B cell (primary cell): ENCODE data around the gene ARFGAP1. TPM values are rescaled to one million over a fixed set of nuclear protein-coding genes. Genes with fewer than 3 reads are reported as not detected.

ENCODE experiments used
- ATAC-seq: fragments of 200-7000 bp; cut with Tn5 transposase; one replicate; pipeline ENCODE4 v1.10.0; 2021; ENCODE audit warnings: low read depth, mild to moderate bottlenecking, moderate number of reproducible peaks, moderate library complexity
- CTCF ChIA-PET: fragments of 350-600 bp; sonication (Branson Sonifier 250); formaldehyde crosslinking; loops from one replicate; lab custom pipeline; 2021; ENCODE audit warnings: antibody characterized with exemption, inconsistent platforms; lab: Charles Lee
- POLR2A ChIA-PET: fragments of 350-600 bp; sonication (Branson Sonifier 250); formaldehyde crosslinking; loops from one replicate; lab custom pipeline; 2021; ENCODE audit warnings: antibody characterized with exemption; lab: Charles Lee
- DNase-seq: peaks from one replicate; pipeline ENCODE4 v3.0.0; 2013
- H2AFZ ChIP-seq: 2 replicates; pipeline ENCODE4 v1.6.1; 2012; ENCODE audit warnings: mild to moderate bottlenecking, low read depth, low read length; ENCODE audit not compliant: insufficient read depth, poor library complexity, severe bottlenecking
- H3K27ac ChIP-seq, 2 donors: 1 replicate in 1 of 2; 2 replicates in 1 of 2; pipeline ENCODE4 v1.5.1; 2012 to 2013; ENCODE audit warnings: low read length in 2 of 2, mild to moderate bottlenecking in 2 of 2, moderate library complexity in 1 of 2
- H3K27me3 ChIP-seq, 4 experiments: fragments of 200-600 bp in 1 of 4; sonication (generic) in 1 of 4; replicated peaks in 1 of 4; 1 replicate in 2 of 4; 2 replicates in 2 of 4; pipeline versions ENCODE4 v1.6.1 to v1.7.0; 2013 to 2016; ENCODE audit warnings: low read length in 3 of 4, mild to moderate bottlenecking in 2 of 4, mixed read lengths in 1 of 4, moderate library complexity in 1 of 4; ENCODE audit not compliant: insufficient read depth in 4 of 4, control insufficient read depth in 3 of 4; ENCODE audit errors: control extremely low read depth in 1 of 4
- H3K36me3 ChIP-seq, 2 experiments: replicated peaks in 1 of 2; 1 replicate in 1 of 2; 2 replicates in 1 of 2; pipeline versions ENCODE4 v1.6.1 to v1.7.1; 2013; ENCODE audit warnings: low read length in 1 of 2; ENCODE audit not compliant: insufficient read depth in 2 of 2, control insufficient read depth in 1 of 2; ENCODE audit errors: control extremely low read depth in 1 of 2, extremely low read depth in 1 of 2
- H3K4me1 ChIP-seq, 2 donors: fragments of 200-600 bp in 1 of 2; sonication (generic) in 1 of 2; 1 replicate in 1 of 2; 2 replicates in 1 of 2; pipeline versions ENCODE4 v1.5.1 to v1.6.1; 2013 to 2017; ENCODE audit warnings: low read length in 2 of 2; ENCODE audit not compliant: control insufficient read depth in 2 of 2, insufficient read depth in 2 of 2
- H3K4me2 ChIP-seq: replicated peaks from 2 replicates; pipeline ENCODE3; 2012; ENCODE audit warnings: mild to moderate bottlenecking, low read depth, low read length; ENCODE audit not compliant: poor library complexity, severe bottlenecking
- H3K4me3 ChIP-seq, 5 experiments: fragments of 200-600 bp in 1 of 5; sonication (generic) in 1 of 5; 1 replicate in 3 of 5; 2 replicates in 2 of 5; pipeline versions ENCODE4 v1.5.1 to v1.7.0; 2011 to 2016; ENCODE audit warnings: low read length in 4 of 5, mild to moderate bottlenecking in 4 of 5, low read depth in 2 of 5, control low read depth in 1 of 5, moderate library complexity in 1 of 5; ENCODE audit not compliant: insufficient read depth in 1 of 5; ENCODE audit errors: control extremely low read depth in 1 of 5, extremely low read depth in 1 of 5
- H3K79me2 ChIP-seq: fragments of 200-600 bp; sonication (generic); one replicate; pipeline ENCODE4 v1.6.0; 2016; ENCODE audit warnings: low read length; ENCODE audit not compliant: control insufficient read depth, insufficient read depth
- H3K9ac ChIP-seq: fragments of 200-600 bp; sonication (generic); 2 replicates; pipeline ENCODE4 v1.6.1; 2017; ENCODE audit warnings: mild to moderate bottlenecking, low read length, moderate library complexity
- H3K9me3 ChIP-seq, 3 donors: one replicate each; pipeline versions ENCODE4 v1.6.1 to v1.7.1; 2013; ENCODE audit warnings: low read length in 2 of 3; ENCODE audit not compliant: control insufficient read depth in 2 of 3, insufficient read depth in 1 of 3; ENCODE audit errors: control extremely low read depth in 1 of 3
- H4K20me1 ChIP-seq: 2 replicates; pipeline ENCODE4 v1.6.0; 2012; ENCODE audit warnings: mild to moderate bottlenecking, low read length; ENCODE audit not compliant: insufficient read depth, control insufficient read depth, poor library complexity, severe bottlenecking
- H3K27ac Mint-ChIP-seq: one replicate; pipeline ENCODE4 v1.8.0; 2021; ENCODE audit warnings: mixed read lengths
- H3K27me3 Mint-ChIP-seq: one replicate; pipeline ENCODE4 v1.8.0; 2021; ENCODE audit warnings: mixed read lengths
- H3K4me1 Mint-ChIP-seq: one replicate; pipeline ENCODE4 v1.8.0; 2021; ENCODE audit warnings: mixed read lengths
- H3K4me3 Mint-ChIP-seq: one replicate; pipeline ENCODE4 v1.8.0; 2021; ENCODE audit warnings: mixed read lengths
- H3K9me3 Mint-ChIP-seq: one replicate; pipeline ENCODE4 v1.8.0; 2022; ENCODE audit warnings: mixed read lengths; ENCODE audit not compliant: insufficient read depth
- CTCF ChIP-seq: fragments of 200-600 bp; IDR thresholded peaks from one replicate; pipeline ENCODE4 v1.8.0; 2022; ENCODE audit warnings: antibody characterized with exemption, mild to moderate bottlenecking
- EZH2 ChIP-seq: IDR thresholded peaks from 2 replicates; pipeline ENCODE4 v1.6.1; 2012; ENCODE audit warnings: borderline replicate concordance, low read depth, mild to moderate bottlenecking, moderate library complexity, low read length; ENCODE audit not compliant: insufficient read depth, poor library complexity, severe bottlenecking
- WGBS: methylation state at CpG from one replicate; pipeline ENCODE4 v1.1.5; 2013; ENCODE audit warnings: missing lambda C conversion rate; ENCODE audit not compliant: insufficient coverage; 5-methylcytosine and 5-hydroxymethylcytosine counted together
- intact Hi-C: fragments of 100-400 bp; cut with micrococcal nuclease; formaldehyde crosslinking; loops from one replicate; pipeline ENCODE4 v1.10.0; 2022
- polyA plus RNA-seq: library from polyadenylated mRNA; depleted of rRNA; stranded (reverse); fragments of >200 nt; gene quantifications from 2 replicates; pipeline ENCODE4 v1.2.3, GENCODE V29; 2012
- total RNA-seq, 2 donors: library from RNA; stranded (reverse); fragments of 120-200 nt in 1 of 2; gene quantifications; 1 replicate in 1 of 2; 2 replicates in 1 of 2; pipeline versions ENCODE4 v1.2.3 to v1.2.4, GENCODE V29; 2013 to 2022

The ARFGAP1 gene
- total and polyA plus RNA-seq, 2 donors (not counting 1 experiment from before 2014, with no cell fraction given): 83.2 to 99.4 TPM

- CTCF ChIA-PET: no interaction called here
- Histone ChIP-seq H3K9ac (no peak overlapping the region), H3K27ac (no peak overlapping the region), H3K27me3 (peaks cover 0 to 47% (median 13%) of the 10 kb centered on the region in 4 experiments), H3K79me2 (no peaks in the 10 kb centered on the region), H2AFZ (no peak overlapping the region), H3K36me3 (no peaks in the 10 kb centered on the region), H3K9me3 (no peaks in the 10 kb centered on the region), H3K4me3 (no peak overlapping the region), H4K20me1 (no peaks in the 10 kb centered on the region), H3K4me2 (no peak overlapping the region), H3K4me1 (peaks cover 8 to 11% of the 10 kb centered on the region in 2 donors)
- Mint-ChIP-seq H3K4me3 (no peak overlapping the region), H3K27ac (no peak overlapping the region), H3K27me3 (peaks cover 44% of the 10 kb centered on the region), H3K9me3 (no peaks in the 10 kb centered on the region), H3K4me1 (peaks cover 8% of the 10 kb centered on the region)
- no peak for DNase-seq
- TF ChIP-seq CTCF (no peak), EZH2 (no peak)
- intact Hi-C loops: no loop called here
- ATAC-seq: no peak
- POLR2A ChIA-PET: no interaction called here
- WGBS: 93% methylated on average over 8 of the region's 13 CpGs
Measured at GRCh38 chr20:63257629-63258028, 15.0 kb upstream of the ARFGAP1 start.

- CTCF ChIA-PET: no interaction called here
- POLR2A ChIA-PET: no interaction called here
- Histone ChIP-seq H3K4me3 (no peak overlapping the region), H3K79me2 (no peaks in the 10 kb centered on the region), H3K9ac (no peak overlapping the region), H3K4me2 (no peak overlapping the region), H3K27ac (no peak overlapping the region), H3K27me3 (peaks cover 0 to 37% (median 7%) of the 10 kb centered on the region in 4 experiments), H4K20me1 (no peaks in the 10 kb centered on the region), H3K36me3 (no peaks in the 10 kb centered on the region), H3K4me1 (peaks cover 0 to 5% of the 10 kb centered on the region in 2 donors), H3K9me3 (no peaks in the 10 kb centered on the region), H2AFZ (no peak overlapping the region)
- 75% methylated on average over 8 of the region's 8 CpGs for WGBS
- no peaks in the 10 kb centered on the region for H3K9me3 Mint-ChIP-seq
- H3K4me1 Mint-ChIP-seq: peaks cover 3% of the 10 kb centered on the region
- no peak for TF ChIP-seq CTCF
- no peak for TF ChIP-seq EZH2
- no peak for DNase-seq
- intact Hi-C loops: no loop called here
- no peak overlapping the region for H3K27ac Mint-ChIP-seq
- ATAC-seq: no peak
- H3K27me3 Mint-ChIP-seq: peaks cover 43% of the 10 kb centered on the region
- no peak overlapping the region for H3K4me3 Mint-ChIP-seq
Measured at GRCh38 chr20:63258781-63259180, 13.8 kb upstream of the ARFGAP1 start.
